ENCODE results near the gene KLF18.
"Not testable (repeated sequence)": the region's sequence is repeated elsewhere in the genome, so short reads cannot be mapped to it uniquely, and the experiment has no call there.

KLF18 gene

GRCh38 chr1:44129616-44130500, 11.6 kb downstream of the KLF18 start:
- no peak overlapping the region for H3K4me3 ChIP-seq (ENCODE audit: low read depth, low read length)
- DNase-seq (ENCODE audit: low read depth): no peak
- TF ChIP-seq CTCF (conservative IDR thresholded peaks at IDR 0.05; ENCODE audit: low read depth, low read length): no peak

GRCh38 chr1:44120398-44120949, 21.0 kb downstream of the KLF18 start:
- DNase-seq (ENCODE audit: low read depth): no peak
- no peak overlapping the region for H3K4me3 ChIP-seq (ENCODE audit: low read depth, low read length)
- no peak for TF ChIP-seq CTCF (conservative IDR thresholded peaks at IDR 0.05; ENCODE audit: low read depth, low read length)

- DNase-seq (ENCODE audit: low read depth): no peak
- no peak for TF ChIP-seq CTCF (conservative IDR thresholded peaks at IDR 0.05; ENCODE audit: low read depth, low read length)
- H3K4me3 ChIP-seq (ENCODE audit: low read depth, low read length): no peak overlapping the region
These were observed 21.9 kb downstream of the KLF18 start for GRCh38 chr1:44119525-44119924.

- no peak for TF ChIP-seq CTCF (conservative IDR thresholded peaks at IDR 0.05; ENCODE audit: low read depth, low read length)
- DNase-seq (ENCODE audit: low read depth): no peak
- H3K4me3 ChIP-seq (ENCODE audit: low read depth, low read length): no peak within 1 kb of the TSS
These were observed 22.7 kb downstream of the KLF18 start, which contains the start of gene KLF17 for GRCh38 chr1:44118682-44119081. Gene KLF17 (plus strand): TSS chr1:44118821. CDS start chr1:44118908, 87 bp downstream.

- H3K4me3 ChIP-seq (ENCODE audit: low read depth, low read length); DNase-seq (ENCODE audit: low read depth): not testable (repeated sequence)
These were observed 24.2 kb downstream of the KLF18 start for GRCh38 chr1:44117272-44117671.

GRCh38 chr1:44114098-44114497, 27.3 kb downstream of the KLF18 start:
- no peak for TF ChIP-seq CTCF (conservative IDR thresholded peaks at IDR 0.05; ENCODE audit: low read depth, low read length)
- no peak overlapping the region for H3K4me3 ChIP-seq (ENCODE audit: low read depth, low read length)

GRCh38 chr1:44113095-44113609, 28.3 kb downstream of the KLF18 start:
- peak; percentile 13 for DNase-seq (ENCODE audit: low read depth)
- no peak for TF ChIP-seq CTCF (conservative IDR thresholded peaks at IDR 0.05; ENCODE audit: low read depth, low read length)
- no peak overlapping the region for H3K4me3 ChIP-seq (ENCODE audit: low read depth, low read length)

More at GRCh38 chr1:44114098-44114497, 27.3 kb downstream of the KLF18 start:
- DNase-seq (ENCODE audit: low read depth): no peak
